ENCODE measurements around the gene WEE2.

DNA sequence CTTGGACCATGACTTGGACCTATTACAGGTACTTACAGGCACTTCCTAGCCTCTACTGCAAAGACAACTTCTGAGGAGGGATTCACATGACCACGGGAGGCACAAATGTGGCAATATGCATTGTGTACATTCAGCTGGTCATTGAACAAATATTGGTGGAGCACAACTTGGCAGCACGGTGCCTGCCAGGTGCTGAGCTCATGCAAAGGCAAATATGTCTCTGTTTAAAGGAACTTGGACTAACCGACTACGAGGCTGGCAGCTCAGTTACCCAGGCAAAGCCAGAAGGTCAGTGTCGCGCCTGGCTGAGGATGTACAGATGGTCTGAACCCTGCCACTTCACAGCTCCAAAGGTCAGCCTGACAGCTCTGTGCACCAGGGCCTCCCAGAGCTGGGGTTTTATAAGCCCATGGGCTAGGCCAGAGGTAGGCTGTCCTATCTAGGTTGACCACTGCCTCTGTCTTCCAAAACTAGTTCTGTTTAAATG, 12.3 kb upstream of the WEE2 start:
- TF ChIP-seq POLR2A (IDR thresholded peaks at IDR 0.05): no peak
- TF ChIP-seq, protein P1, sequence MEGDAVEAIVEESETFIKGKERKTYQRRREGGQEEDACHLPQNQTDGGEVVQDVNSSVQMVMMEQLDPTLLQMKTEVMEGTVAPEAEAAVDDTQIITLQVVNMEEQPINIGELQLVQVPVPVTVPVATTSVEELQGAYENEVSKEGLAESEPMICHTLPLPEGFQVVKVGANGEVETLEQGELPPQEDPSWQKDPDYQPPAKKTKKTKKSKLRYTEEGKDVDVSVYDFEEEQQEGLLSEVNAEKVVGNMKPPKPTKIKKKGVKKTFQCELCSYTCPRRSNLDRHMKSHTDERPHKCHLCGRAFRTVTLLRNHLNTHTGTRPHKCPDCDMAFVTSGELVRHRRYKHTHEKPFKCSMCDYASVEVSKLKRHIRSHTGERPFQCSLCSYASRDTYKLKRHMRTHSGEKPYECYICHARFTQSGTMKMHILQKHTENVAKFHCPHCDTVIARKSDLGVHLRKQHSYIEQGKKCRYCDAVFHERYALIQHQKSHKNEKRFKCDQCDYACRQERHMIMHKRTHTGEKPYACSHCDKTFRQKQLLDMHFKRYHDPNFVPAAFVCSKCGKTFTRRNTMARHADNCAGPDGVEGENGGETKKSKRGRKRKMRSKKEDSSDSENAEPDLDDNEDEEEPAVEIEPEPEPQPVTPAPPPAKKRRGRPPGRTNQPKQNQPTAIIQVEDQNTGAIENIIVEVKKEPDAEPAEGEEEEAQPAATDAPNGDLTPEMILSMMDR (IDR thresholded peaks at IDR 0.05): no peak
- TF ChIP-seq POLR2AphosphoS5 (IDR thresholded peaks at IDR 0.05): no peak

All from sigmoid colon (tissue), 4 donors.